GM15510 (cell line): ENCODE data around the gene PLOD2.

ENCODE experiments used
- POLR2A ChIP-seq: IDR thresholded peaks from 3 replicates; pipeline ENCODE4 v1.6.1; 2011; ENCODE audit warnings: borderline replicate concordance; ENCODE audit not compliant: insufficient read length; ENCODE audit errors: extremely low read depth

PLOD2 gene

DNA sequence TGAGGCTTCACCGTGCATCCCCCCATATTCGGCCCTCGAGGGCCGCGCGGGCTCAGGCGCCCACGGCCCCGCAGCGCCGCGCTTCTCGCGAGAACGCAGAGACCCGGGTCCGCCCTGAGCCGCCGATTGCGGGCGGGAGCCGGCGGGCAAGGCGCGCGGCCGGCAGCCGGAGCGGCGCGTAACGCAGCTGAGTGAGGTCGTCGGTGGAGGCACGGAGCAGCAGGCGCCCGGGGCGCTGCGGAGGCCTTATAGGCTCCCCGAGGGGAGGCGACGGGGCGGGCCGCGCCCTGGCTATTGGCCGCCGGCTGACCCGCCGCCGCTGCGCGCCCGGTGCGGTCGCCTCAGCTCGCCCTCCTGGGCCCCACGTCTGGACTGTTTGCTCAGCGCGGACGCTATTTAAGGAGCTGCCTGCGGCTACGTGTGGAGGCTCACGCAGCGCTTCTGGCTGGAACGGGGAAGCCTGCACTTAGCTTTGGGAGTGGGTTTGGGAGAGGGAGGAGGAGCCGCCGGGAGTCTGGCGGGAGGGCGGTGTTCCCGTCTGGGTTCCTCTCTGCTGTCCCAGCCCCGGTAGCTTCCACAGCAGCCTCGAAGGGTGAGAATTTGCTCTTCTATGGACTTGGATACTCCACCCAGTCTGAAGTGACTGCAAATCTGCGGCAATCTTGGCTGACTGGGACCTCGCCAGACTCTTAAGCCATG lies at the start of gene PLOD2:
Gene PLOD2 (minus strand): TSS at position 221 of the 699 bp plus-strand sequence. CDS start 195 bp downstream, at position 26.
- TF ChIP-seq POLR2A: no peak

DNA sequence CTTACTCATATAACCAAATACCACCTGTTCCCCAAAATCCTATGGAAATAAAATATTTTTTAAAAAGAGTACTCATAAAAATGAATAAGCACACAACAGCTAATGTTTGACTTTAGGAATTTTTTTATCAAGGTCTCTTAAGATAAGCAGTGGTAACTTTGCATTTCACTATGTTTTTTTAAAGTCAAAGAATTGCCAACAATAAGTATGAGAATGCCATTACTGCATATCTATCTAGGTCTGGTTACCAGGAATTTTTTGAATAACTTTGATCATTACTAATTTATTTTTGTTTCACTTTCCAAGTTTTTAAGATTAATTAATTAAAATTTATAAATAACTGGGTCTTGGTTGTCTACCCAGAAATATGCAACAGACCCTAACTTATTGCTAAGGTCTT lies 48.4 kb upstream of the PLOD2 start:
- TF ChIP-seq POLR2A: no peak

GRCh38 chr3:146203776-146204175 lies 42.8 kb upstream of the PLOD2 start:
- no peak for TF ChIP-seq POLR2A

DNA sequence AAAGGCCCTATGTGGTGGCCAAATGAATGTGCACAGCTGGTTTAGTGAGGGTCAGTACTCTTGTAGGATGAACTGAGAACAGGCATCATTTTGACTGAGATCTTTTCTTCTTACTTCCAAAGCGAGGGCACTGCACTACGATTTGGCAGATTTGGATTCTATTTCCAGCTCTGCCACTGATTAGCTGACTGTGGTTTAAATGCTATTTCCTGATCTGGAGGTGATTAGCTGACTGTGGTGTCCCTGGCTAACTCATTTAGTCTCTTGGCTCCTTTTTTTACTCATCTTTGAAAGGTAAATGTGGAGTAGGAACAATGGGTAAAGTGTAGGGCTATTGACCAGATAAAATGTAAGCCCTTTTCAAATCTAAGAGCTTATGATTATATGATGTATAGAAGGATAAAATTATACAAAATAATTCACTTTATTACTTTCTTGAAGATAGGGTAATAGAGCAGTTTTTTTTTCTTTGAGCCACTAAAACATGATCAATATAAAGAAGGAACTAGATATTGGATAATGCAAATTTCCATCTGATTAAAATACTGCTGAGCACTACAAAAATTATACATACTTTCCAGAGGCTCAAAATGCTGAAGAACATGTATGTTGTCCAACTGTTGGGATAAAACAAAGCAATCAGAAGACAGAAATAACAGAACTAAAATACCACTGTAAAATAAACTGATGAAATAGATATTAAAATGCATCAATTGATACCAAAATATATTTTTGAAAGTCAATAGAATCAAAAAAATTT lies 39.7 kb upstream of the PLOD2 start:
- TF ChIP-seq POLR2A: no peak

DNA sequence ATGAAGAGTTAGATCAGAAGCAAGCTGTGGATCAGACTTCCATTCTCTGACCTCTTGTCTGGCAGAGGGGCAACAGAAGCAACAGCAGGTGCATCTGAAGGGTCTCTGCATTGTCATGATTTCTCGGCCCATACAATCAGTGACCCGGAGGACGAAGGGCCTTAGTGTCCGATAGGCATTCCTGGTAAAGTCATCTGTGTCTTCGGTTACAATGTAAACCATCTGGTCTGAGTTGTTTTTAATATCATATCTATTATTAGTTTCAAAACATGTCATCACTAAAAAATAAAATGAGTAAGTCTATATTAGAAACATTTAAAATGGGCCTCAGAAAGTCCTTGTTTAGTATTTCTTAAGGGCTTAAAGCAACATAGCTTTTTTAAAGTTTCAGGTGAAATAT lies 38.8 kb upstream of the PLOD2 start:
- no peak for TF ChIP-seq POLR2A

- TF ChIP-seq POLR2A: no peak
Observed at GRCh38 chr3:146196789-146197188, 35.8 kb upstream of the PLOD2 start.

GRCh38 chr3:146195605-146196004 lies 34.6 kb upstream of the PLOD2 start:
- no peak for TF ChIP-seq POLR2A

GRCh38 chr3:146195030-146195429 lies 34.0 kb upstream of the PLOD2 start:
- TF ChIP-seq POLR2A: no peak

DNA sequence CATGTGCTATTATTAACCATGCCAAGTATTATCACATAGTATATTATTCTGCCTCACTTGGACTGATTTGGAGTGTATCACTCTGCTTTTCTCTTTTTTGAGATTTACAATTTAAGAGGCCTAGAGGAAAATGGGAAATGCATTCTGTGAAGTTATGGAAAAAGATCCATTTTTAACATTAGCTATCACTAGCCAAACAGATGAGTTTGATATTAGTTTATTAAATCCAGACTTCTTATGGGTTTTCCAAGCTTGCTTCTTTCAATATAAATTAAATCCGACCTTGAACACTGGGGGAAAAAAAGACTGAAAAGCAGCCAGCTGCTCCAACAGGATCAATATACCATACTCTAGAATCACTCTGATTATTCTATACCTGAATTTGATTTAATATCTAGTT lies 30.1 kb upstream of the PLOD2 start:
- TF ChIP-seq POLR2A: no peak

DNA sequence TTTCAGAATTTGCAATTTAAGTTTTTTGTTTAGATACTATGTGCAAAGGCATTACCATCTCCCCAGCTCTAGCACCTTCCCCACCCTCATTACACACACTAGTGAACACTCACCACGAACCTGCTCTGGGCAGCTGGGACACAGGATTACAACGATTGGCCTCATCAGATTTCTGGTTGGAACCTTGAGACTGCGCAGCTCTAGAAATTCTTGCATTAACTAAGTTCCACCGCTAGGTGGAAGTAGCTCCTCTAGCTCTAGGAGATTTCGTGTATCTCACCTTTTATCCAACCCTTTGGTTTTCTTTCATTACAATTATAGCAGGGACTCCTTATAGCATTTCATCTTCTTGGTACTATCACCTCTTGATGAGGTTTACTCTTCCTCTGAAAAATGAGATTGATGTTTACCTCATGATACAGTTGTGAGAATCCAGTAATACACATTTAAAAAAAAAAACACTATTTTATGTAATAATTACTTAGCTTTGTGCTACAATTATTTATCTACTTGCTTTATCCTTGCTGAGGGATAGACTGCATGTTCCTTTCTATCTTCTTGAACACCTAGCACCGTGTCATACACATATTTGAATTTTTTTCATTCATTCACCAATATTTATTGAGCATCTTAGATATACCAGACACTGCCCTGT lies 28.7 kb upstream of the PLOD2 start:
- TF ChIP-seq POLR2A: no peak

- TF ChIP-seq POLR2A: no peak
Observed at GRCh38 chr3:146187334-146187950, 26.5 kb upstream of the PLOD2 start.

GRCh38 chr3:146184241-146185015 lies 23.4 kb upstream of the PLOD2 start:
- no peak for TF ChIP-seq POLR2A

DNA sequence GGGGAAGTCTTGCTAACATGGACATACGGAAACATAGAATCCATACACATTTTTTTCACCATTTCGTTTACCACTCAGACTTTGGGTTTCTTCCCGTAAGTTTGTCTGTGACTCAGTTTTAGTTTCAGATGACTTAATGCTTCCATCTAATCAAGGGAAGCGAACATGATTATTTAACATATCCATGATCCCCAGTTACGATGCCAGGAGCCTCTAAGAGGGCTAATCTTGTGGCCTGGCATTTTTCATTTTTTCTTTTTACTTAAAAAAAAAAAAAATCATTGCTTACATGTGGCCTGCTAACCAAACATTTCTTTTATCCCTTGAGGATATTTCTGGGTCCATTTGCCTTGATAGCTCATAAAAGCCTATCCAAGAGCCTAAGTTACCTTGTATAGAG lies 20.2 kb upstream of the PLOD2 start:
- TF ChIP-seq POLR2A: no peak

- no peak for TF ChIP-seq POLR2A
Observed at GRCh38 chr3:146180376-146180775, 19.4 kb upstream of the PLOD2 start.
